Naive thymus-derived CD8-positive, alpha-beta T cell (primary cell): ENCODE measurements around the gene XRN2. TPM values are rescaled to one million over a fixed set of nuclear protein-coding genes. Genes with fewer than 3 reads are reported as not detected.
"Not testable (repeated sequence)": the region's sequence is repeated elsewhere in the genome, so short reads cannot be mapped to it uniquely, and the experiment has no call there.

ENCODE experiments used
- ATAC-seq, 2 donors: fragments of 150-1000 bp; cut with Tn5 transposase in 1 of 2; sonication (Bioruptor Pico), chemical (Tn5 transposase) in 1 of 2; 1 replicate in 1 of 2; 2 replicates in 1 of 2; pipeline ENCODE4 v1.10.0; 2021; ENCODE audit warnings: mild to moderate bottlenecking in 2 of 2, moderate library complexity in 2 of 2
- POLR2A ChIA-PET: fragments of 350-600 bp; sonication (Branson Sonifier 250); formaldehyde crosslinking; loops from one replicate; lab custom pipeline; 2021; ENCODE audit warnings: antibody characterized with exemption; lab: Charles Lee
- DNase-seq, 10 donors: peaks; one replicate each; pipeline versions ENCODE4 v3.0.0 to v3.0.0-alpha.2; 2020 to 2022
- H3K27ac Mint-ChIP-seq, 10 donors: one replicate each; pipeline ENCODE4 v1.8.0; 2020 to 2022; ENCODE audit warnings: mild to moderate bottlenecking in 10 of 10, mixed read lengths in 10 of 10, moderate library complexity in 4 of 10, inconsistent platforms in 1 of 10
- H3K27me3 Mint-ChIP-seq, 5 donors: one replicate each; pipeline ENCODE4 v1.8.0; 2021 to 2022; ENCODE audit warnings: mixed read lengths in 5 of 5
- H3K36me3 Mint-ChIP-seq, 3 donors: one replicate each; pipeline ENCODE4 v1.8.0; 2020 to 2022; ENCODE audit warnings: mixed read lengths in 3 of 3, mild to moderate bottlenecking in 2 of 3, inconsistent platforms in 1 of 3
- H3K4me1 Mint-ChIP-seq, 4 donors: one replicate each; pipeline ENCODE4 v1.8.0; 2021 to 2022; ENCODE audit warnings: mixed read lengths in 4 of 4
- H3K4me3 Mint-ChIP-seq, 10 donors: one replicate each; pipeline ENCODE4 v1.8.0; 2020 to 2022; ENCODE audit warnings: mild to moderate bottlenecking in 10 of 10, mixed read lengths in 10 of 10, moderate library complexity in 6 of 10, inconsistent platforms in 1 of 10
- H3K9me3 Mint-ChIP-seq, 9 donors: one replicate each; pipeline ENCODE4 v1.8.0; 2020 to 2022; ENCODE audit warnings: mixed read lengths in 9 of 9, mild to moderate bottlenecking in 3 of 9, inconsistent platforms in 1 of 9, moderate library complexity in 1 of 9
- polyA plus RNA-seq, 3 donors: library from polyadenylated mRNA; unstranded; fragments of 300-500 nt; fragmentation: Illumina TruSeq; gene quantifications; one replicate each; pipeline ENCODE4 v1.2.3, GENCODE V29; 2021
- total RNA-seq, 8 experiments: library from RNA in 2 of 8; stranded (reverse) in 2 of 8; gene quantifications; one replicate each; pipeline ENCODE4 v1.2.3 and lab custom pipeline; 2021 to 2026

XRN2 gene
- total and polyA plus RNA-seq, 5 experiments from 2014 or later = 62.1 to 77.3 (median 71.1) TPM

DNA sequence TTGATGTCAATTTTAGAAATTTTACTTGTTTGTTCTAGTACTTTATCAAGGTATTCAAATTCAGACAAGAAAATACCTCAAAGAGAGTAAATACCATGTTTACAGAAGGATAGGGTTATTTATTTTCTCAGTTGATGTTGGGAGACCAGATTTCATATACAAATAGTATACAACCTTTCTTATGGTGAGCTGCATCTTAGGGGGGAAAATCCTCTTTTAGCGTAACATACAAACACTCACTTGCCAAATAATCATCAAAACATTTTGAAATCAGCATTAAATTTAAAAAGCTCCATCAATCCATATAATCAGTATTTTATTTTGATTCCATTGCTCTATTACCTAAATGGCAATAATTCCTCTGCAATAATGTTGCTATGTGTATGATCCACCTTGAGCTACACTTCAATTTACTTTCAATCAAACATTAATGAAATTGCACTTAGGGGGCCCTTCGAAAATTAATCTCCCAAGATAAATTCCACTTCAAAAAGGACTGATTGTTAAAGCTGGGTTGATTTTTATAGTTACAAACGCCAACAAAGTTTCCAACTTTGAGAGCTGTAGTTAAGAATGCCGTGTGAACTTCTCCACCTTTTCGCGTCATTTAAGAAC is 92.0 kb downstream of the XRN2 start:
- peaks cover 38 to 71% (median 61%) of the 10 kb centered on the region in 5 donors for H3K27me3 Mint-ChIP-seq
- ATAC-seq = no peak
- H3K27ac Mint-ChIP-seq = peak overlapping the region in 4 of 10 donors; percentile 17 to 42 (median 30)
- H3K4me3 Mint-ChIP-seq = peak overlapping the region; percentile 49 to 83 (median 76)
- POLR2A ChIA-PET = interaction anchor here (1.0 kb wide), 1 partner anchor 92 kb away, joined by 3 read pairs; the partner anchor contains the start of gene XRN2
- peaks cover 8 to 37% (median 27%) of the 10 kb centered on the region in 3 donors for H3K36me3 Mint-ChIP-seq
- peaks cover 12 to 34% (median 24%) of the 10 kb centered on the region in 4 donors for H3K4me1 Mint-ChIP-seq
- no peak for DNase-seq
- peaks cover 0 to 37% (median 9%) of the 10 kb centered on the region in 9 donors for H3K9me3 Mint-ChIP-seq

DNA sequence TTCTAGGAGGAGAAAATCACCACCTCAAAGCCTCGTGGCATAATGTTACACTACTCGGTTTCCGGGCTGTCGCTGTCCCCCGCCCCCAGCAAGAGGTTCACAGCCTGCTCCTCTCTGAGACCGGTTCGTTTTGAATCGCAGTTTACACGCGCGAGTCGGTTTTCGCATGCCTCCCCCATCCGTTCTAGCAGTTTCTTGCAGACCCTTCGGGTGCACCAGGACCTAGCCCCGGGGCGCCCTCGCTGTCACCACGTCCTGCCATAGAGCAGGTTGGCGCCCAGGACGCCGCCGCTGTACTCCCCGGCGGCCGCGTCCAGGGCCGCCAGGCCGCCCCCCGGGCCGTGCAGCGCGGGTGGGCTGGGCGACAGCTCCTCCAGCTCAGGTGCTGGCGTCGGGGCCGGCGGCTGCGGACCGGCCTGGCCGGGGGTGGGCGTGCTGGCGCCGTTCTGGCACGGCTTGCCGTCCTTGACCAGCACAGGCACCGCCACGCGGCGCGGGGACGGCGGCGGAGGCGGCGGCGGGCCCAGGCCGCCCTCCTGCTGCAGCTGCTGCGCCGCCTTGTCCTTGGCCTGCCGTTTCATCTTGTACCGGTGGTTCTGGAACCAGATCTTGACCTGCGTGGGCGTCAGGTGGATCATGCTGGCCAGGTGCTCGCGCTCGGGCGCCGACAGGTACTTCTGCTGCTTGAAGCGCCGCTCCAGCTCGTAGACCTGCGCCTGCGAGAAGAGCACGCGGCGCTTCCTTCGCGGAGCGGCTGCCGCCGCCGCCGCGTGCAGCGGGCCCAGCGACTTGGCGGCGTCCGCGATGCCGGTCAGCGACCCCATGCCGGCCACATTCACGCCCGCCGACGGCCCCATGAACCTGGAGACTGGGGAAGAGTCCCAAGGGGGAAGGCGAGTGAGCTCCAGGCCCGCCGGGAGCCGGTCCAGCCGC is 92.8 kb downstream of the XRN2 start:
- DNase-seq (peak; percentile 7 to 79 (median 66)), ATAC-seq (peak; percentile 80 to 94)
- Mint-ChIP-seq H3K27ac (peak overlapping the region in 2 of 10 donors; percentile 20 to 40), H3K4me3 (peak overlapping the region; percentile 49 to 83 (median 76)), H3K9me3 (peaks cover 0 to 37% (median 9%) of the 10 kb centered on the region in 9 donors), H3K4me1 (peaks cover 12 to 34% (median 24%) of the 10 kb centered on the region in 4 donors), H3K36me3 (peaks cover 5 to 37% (median 22%) of the 10 kb centered on the region in 3 donors), H3K27me3 (peaks cover 44 to 73% (median 66%) of the 10 kb centered on the region in 5 donors)
- POLR2A ChIA-PET = interaction anchor here (1.0 kb wide), 1 partner anchor 93 kb away, joined by 3 read pairs; the partner anchor contains the start of gene XRN2

GRCh38 chr20:21396599-21397340 is 93.6 kb downstream of the XRN2 start:
- Mint-ChIP-seq H3K27me3 (peaks cover 47 to 76% (median 68%) of the 10 kb centered on the region in 5 donors), H3K27ac (no peak overlapping the region), H3K9me3 (peaks cover 0 to 36% (median 9%) of the 10 kb centered on the region in 9 donors), H3K36me3 (peaks cover 2 to 36% (median 20%) of the 10 kb centered on the region in 3 donors), H3K4me3 (peak overlapping the region in 1 of 10 donors; percentile 57), H3K4me1 (peaks cover 10 to 30% (median 19%) of the 10 kb centered on the region in 4 donors)
- ATAC-seq (peak in 1 of 2 donors; percentile 22), DNase-seq (peak in 2 of 10 donors; percentile 15 to 30)
- POLR2A ChIA-PET = no interaction called here

DNA sequence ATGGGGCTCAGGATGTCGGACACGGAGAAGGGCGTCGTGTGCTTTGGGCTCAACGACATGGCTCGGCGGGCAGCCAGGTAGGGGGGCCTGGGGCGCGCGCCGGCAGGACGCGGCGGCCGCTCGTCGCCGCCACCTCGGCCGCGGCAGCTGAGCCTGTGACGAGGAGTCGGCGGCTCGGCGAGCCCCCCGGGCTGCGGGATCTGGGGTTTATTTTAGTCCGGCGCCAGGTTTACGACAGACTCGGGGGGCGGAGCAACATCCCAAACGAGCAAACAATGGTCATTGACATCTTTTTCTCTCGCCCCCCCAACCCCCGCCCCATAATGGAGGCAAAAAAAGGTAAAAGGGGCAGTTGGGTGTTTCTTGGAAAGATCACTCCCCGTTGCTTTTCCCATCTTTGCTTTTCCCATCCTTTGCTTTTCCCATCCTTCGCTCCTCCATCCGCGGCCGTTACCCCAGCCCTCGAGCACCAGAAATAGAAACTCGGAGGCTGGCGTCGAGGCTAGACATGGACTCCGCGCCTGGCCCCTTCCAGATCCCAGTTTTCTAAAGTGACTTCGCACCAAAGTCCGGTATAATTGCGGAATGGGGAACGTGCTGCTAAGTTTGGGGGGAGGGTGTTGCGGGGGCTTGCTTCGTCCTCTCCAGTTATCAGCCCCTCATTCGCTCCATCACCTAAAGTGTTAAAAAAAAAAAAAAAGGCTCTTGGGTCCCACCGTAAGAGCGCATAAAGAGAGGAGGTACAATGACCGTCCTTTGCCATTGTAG is 94.4 kb downstream of the XRN2 start, which contains the start of gene NKX2-4:
NKX2-4 (minus strand) TSS at position 186 of the 768 bp plus-strand sequence; CDS start at position 59, 127 bp downstream.
- H3K27ac Mint-ChIP-seq = peak within 1 kb of the TSS in 2 of 10 donors; percentile 55 to 67
- no peak for ATAC-seq
- peaks cover 2 to 32% (median 18%) of the 10 kb centered on the region in 3 donors for H3K36me3 Mint-ChIP-seq
- peaks cover 0 to 33% (median 9%) of the 10 kb centered on the region in 9 donors for H3K9me3 Mint-ChIP-seq
- H3K27me3 Mint-ChIP-seq = peaks cover 48 to 74% (median 68%) of the 10 kb centered on the region in 5 donors
- peaks cover 6 to 24% (median 14%) of the 10 kb centered on the region in 4 donors for H3K4me1 Mint-ChIP-seq
- peak within 1 kb of the TSS; percentile 31 to 72 (median 63) for H3K4me3 Mint-ChIP-seq
- no peak for DNase-seq
- POLR2A ChIA-PET = interaction anchor here (0.7 kb wide), 1 partner anchor 232 kb away, joined by 4 read pairs; no protein-coding TSS in a partner anchor

- H3K27me3 Mint-ChIP-seq = peaks cover 44 to 69% (median 66%) of the 10 kb centered on the region in 5 donors
- peaks cover 2 to 24% (median 16%) of the 10 kb centered on the region in 3 donors for H3K36me3 Mint-ChIP-seq
- peak overlapping the region in 9 of 10 donors; percentile 31 to 72 (median 62) for H3K4me3 Mint-ChIP-seq
- POLR2A ChIA-PET = interaction anchor here (0.7 kb wide), 1 partner anchor 233 kb away, joined by 4 read pairs; no protein-coding TSS in a partner anchor
- DNase-seq = no peak
- H3K9me3 Mint-ChIP-seq = peaks cover 0 to 27% (median 8%) of the 10 kb centered on the region in 9 donors
- ATAC-seq = no peak
- H3K27ac Mint-ChIP-seq = no peak overlapping the region
- H3K4me1 Mint-ChIP-seq = peaks cover 3 to 17% (median 9%) of the 10 kb centered on the region in 4 donors
These were observed 95.2 kb downstream of the XRN2 start for GRCh38 chr20:21398109-21399004.

DNA sequence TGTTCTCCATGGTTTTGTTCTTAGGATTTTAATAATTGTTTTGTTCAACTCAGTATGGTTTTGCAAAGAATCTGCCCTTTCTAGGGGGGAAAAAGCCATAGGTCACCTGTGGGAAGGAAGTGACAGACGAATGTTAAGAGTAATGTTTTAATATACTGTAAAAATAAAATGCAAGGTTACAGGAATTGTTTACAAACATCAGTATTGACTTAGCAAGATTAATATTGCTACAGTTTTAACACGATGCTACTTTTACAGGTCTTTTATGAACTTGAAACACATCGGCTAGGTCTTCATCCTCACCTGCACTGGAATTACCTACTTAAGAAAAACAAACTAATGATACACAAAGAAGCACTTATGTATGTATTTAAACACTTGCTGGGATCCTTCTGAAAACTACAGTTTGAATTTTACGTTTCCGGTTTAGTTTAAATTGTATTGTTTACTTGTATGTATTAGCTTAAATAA is 95.9 kb downstream of the XRN2 start:
- H3K36me3 Mint-ChIP-seq = peaks cover 2 to 23% (median 16%) of the 10 kb centered on the region in 3 donors
- H3K27ac Mint-ChIP-seq = no peak overlapping the region
- peaks cover 3 to 16% (median 9%) of the 10 kb centered on the region in 4 donors for H3K4me1 Mint-ChIP-seq

DNA sequence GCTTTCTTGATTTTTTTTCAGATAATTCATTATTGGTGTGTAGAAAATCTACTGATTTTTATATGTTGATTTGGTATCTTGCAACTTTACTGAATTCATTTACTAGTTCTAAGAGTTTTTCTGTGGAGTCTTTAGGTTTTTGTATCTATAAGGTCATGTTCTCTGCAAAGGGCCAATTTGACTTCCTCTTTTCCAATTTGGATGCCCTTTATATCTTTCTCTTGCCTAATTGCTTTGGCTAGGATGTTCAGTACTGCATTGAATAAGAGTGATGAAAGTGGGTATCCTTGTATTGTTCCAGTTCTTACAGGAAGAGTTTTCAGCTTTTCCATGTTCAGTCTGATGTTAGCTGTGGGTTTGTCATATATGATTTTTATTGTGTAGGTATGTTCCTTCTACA is 108.6 kb downstream of the XRN2 start:
- ATAC-seq (no peak), DNase-seq (no peak)
- Mint-ChIP-seq H3K27me3 (peaks cover 4 to 65% (median 33%) of the 10 kb centered on the region in 5 donors), H3K27ac (peak overlapping the region in 1 of 10 donors; percentile 43), H3K4me1 (peaks cover 6 to 19% (median 10%) of the 10 kb centered on the region in 4 donors), H3K9me3 (peaks cover 10 to 47% (median 32%) of the 10 kb centered on the region in 9 donors), H3K36me3 (peaks cover 0 to 48% (median 19%) of the 10 kb centered on the region in 3 donors), H3K4me3 (no peak overlapping the region)
- POLR2A ChIA-PET = interaction anchor here (1.3 kb wide), 1 partner anchor 18 kb away, joined by 3 read pairs; no protein-coding TSS in a partner anchor

More for the DNA sequence above, 95.9 kb downstream of the XRN2 start:
- Mint-ChIP-seq H3K4me3 (no peak overlapping the region), H3K27me3 (peaks cover 44 to 70% (median 65%) of the 10 kb centered on the region in 5 donors), H3K9me3 (peaks cover 0 to 26% (median 8%) of the 10 kb centered on the region in 9 donors)
- POLR2A ChIA-PET = no interaction called here
- no peak for DNase-seq
- ATAC-seq = no peak

- DNase-seq = peak in 1 of 10 donors; percentile 18
- not testable (repeated sequence) for H3K27ac Mint-ChIP-seq, ATAC-seq
- Mint-ChIP-seq H3K36me3 (peaks cover 0 to 55% (median 25%) of the 10 kb centered on the region in 3 donors), H3K27me3 (peaks cover 3 to 68% (median 26%) of the 10 kb centered on the region in 5 donors), H3K4me1 (peaks cover 6 to 19% (median 10%) of the 10 kb centered on the region in 4 donors), H3K9me3 (peaks cover 10 to 67% (median 41%) of the 10 kb centered on the region in 9 donors), H3K4me3 (peak overlapping the region in 3 of 10 donors; percentile 9 to 49 (median 20))
- POLR2A ChIA-PET = interaction anchor here (0.9 kb wide), 1 partner anchor 25 kb away, joined by 3 read pairs; no protein-coding TSS in a partner anchor
These were observed 110.9 kb downstream of the XRN2 start for GRCh38 chr20:21413996-21414395.

GRCh38 chr20:21419147-21419546 is 116.0 kb downstream of the XRN2 start:
- H3K27ac Mint-ChIP-seq, H3K4me3 Mint-ChIP-seq, DNase-seq, POLR2A ChIA-PET, ATAC-seq: not testable (repeated sequence)
- H3K4me1 Mint-ChIP-seq = peaks cover 0 to 13% (median 5%) of the 10 kb centered on the region in 4 donors
- H3K36me3 Mint-ChIP-seq = peaks cover 0 to 67% (median 32%) of the 10 kb centered on the region in 3 donors
- H3K27me3 Mint-ChIP-seq = peaks cover 0 to 38% (median 18%) of the 10 kb centered on the region in 5 donors
- peaks cover 7 to 92% (median 70%) of the 10 kb centered on the region in 9 donors for H3K9me3 Mint-ChIP-seq
